22Rv1 (cell line): Measurements from ENCODE around the gene RPLP2.

Experiments
- CTCF ChIP-seq: fragments of 450-650 bp; IDR thresholded peaks from 2 replicates; pipeline ENCODE4 v1.5.1; 2017; ENCODE audit warnings: mild to moderate bottlenecking
- ZFX ChIP-seq: fragments of 450-650 bp; IDR thresholded peaks from 2 replicates; pipeline ENCODE4 v1.6.1; 2017; ENCODE audit warnings: antibody characterized with exemption, borderline replicate concordance

GRCh38 chr11:826227-826621, 16.5 kb downstream of the RPLP2 start:
- TF ChIP-seq CTCF (no peak), ZFX (no peak)
